ENCODE results near the gene NT5C. TPM values are rescaled to one million over a fixed set of nuclear protein-coding genes. Genes with fewer than 3 reads are reported as not detected.
A peak's percentile ranks its signal among the peaks of the same experiment; 100 is the strongest.

Gene NT5C
- total RNA-seq, 1 experiment from 2014 or later: 115 TPM

DNA sequence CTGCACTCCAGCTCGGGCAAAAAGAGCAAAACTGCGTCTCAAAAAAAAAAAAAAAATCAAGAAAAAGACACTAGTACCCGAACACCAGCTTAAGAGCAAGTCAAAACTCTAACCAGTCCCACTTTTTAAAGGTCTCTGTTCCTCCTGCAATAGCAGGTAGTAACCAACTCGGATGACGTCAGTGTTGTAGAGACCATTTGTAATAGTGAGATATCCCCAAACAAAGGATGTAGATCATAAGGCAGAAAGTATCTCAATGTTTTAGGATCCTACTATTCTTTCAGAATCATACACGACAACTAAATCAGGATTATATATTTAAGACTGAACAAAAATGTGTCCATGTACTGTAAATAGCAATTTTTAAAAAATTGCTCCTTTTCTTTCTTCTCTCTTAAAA is 20.4 kb upstream of the NT5C start:
- peak overlapping the region in 1 of 2 experiments; percentile 88; a peak in 1 of 4 replicates for H3K4me3 ChIP-seq (replicated peaks in 1 of 2; ENCODE audit: low read depth in 1 of 2, low read length in 2 of 2)
- no peaks in the 10 kb centered on the region for H3K9me3 ChIP-seq (ENCODE audit: control insufficient read depth in 1 of 2, insufficient read depth in 1 of 2, low read depth in 1 of 2, low read length in 2 of 2)
- peak overlapping the region; percentile 90 for H3K4me2 ChIP-seq (ENCODE audit: low read length)
- ChIA-PET CTCF (no interaction called here), POLR2A (no interaction called here), RAD21 (ENCODE audit: low non-redundant PET in 1 of 2, low total read pairs in 2 of 2, uncharacterized antibody in 2 of 2, unreplicated experiment in 2 of 2) (no interaction called here)
- H3K4me1 ChIP-seq (ENCODE audit: control insufficient read depth in 1 of 2, insufficient read depth in 2 of 2, low read length in 2 of 2): peaks cover 38 to 39% of the 10 kb centered on the region in 2 experiments
- H3K27me3 ChIP-seq (ENCODE audit: insufficient read depth, low read length): no peaks in the 10 kb centered on the region
- H3K27ac ChIP-seq (ENCODE audit: low read depth, low read length): peak overlapping the region; percentile 94; the same call in 1 of the 2 replicates
- no peaks in the 10 kb centered on the region for H3K9me2 ChIP-seq (ENCODE audit: insufficient read depth)
- peaks cover 74% of the 10 kb centered on the region for H3K79me2 ChIP-seq (ENCODE audit: insufficient read depth, low read length)
- ATAC-seq (no peak), DNase-seq (ENCODE audit: low read depth, low spot score) (no peak)
- peak overlapping the region; percentile 92 for H3K9ac ChIP-seq (ENCODE audit: low read length)
- H3K36me3 ChIP-seq (ENCODE audit: control insufficient read depth in 1 of 2, insufficient read depth in 2 of 2, low read length in 2 of 2): peaks cover 24 to 29% of the 10 kb centered on the region in 2 experiments
- H4K20me1 ChIP-seq (ENCODE audit: insufficient read depth): peaks cover 40% of the 10 kb centered on the region
- no peak overlapping the region for H2AFZ ChIP-seq (ENCODE audit: low read depth, low read length, poor library complexity, severe bottlenecking)
- no TSS peak for BruUV-seq (replicated peaks)
- no peak for TF ChIP-seq FOSL1 (IDR thresholded peaks at IDR 0.05; ENCODE audit: low read depth)
- TF ChIP-seq, protein P1, sequence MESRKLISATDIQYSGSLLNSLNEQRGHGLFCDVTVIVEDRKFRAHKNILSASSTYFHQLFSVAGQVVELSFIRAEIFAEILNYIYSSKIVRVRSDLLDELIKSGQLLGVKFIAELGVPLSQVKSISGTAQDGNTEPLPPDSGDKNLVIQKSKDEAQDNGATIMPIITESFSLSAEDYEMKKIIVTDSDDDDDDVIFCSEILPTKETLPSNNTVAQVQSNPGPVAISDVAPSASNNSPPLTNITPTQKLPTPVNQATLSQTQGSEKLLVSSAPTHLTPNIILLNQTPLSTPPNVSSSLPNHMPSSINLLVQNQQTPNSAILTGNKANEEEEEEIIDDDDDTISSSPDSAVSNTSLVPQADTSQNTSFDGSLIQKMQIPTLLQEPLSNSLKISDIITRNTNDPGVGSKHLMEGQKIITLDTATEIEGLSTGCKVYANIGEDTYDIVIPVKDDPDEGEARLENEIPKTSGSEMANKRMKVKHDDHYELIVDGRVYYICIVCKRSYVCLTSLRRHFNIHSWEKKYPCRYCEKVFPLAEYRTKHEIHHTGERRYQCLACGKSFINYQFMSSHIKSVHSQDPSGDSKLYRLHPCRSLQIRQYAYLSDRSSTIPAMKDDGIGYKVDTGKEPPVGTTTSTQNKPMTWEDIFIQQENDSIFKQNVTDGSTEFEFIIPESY (IDR thresholded peaks at IDR 0.05; ENCODE audit: extremely low read depth, insufficient replicate concordance, low read length): no peak
- TF ChIP-seq ZFX (IDR thresholded peaks at IDR 0.05): no peak
- TF ChIP-seq ELF1 (IDR thresholded peaks at IDR 0.05; ENCODE audit: borderline replicate concordance, low read depth): no peak
- no peak for TF ChIP-seq YY1 (IDR thresholded peaks at IDR 0.05; ENCODE audit: extremely low read depth, insufficient replicate concordance, low read depth, low read length)
- TF ChIP-seq, protein P2, sequence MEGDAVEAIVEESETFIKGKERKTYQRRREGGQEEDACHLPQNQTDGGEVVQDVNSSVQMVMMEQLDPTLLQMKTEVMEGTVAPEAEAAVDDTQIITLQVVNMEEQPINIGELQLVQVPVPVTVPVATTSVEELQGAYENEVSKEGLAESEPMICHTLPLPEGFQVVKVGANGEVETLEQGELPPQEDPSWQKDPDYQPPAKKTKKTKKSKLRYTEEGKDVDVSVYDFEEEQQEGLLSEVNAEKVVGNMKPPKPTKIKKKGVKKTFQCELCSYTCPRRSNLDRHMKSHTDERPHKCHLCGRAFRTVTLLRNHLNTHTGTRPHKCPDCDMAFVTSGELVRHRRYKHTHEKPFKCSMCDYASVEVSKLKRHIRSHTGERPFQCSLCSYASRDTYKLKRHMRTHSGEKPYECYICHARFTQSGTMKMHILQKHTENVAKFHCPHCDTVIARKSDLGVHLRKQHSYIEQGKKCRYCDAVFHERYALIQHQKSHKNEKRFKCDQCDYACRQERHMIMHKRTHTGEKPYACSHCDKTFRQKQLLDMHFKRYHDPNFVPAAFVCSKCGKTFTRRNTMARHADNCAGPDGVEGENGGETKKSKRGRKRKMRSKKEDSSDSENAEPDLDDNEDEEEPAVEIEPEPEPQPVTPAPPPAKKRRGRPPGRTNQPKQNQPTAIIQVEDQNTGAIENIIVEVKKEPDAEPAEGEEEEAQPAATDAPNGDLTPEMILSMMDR (IDR thresholded peaks at IDR 0.05 in 2 of 3, conservative IDR thresholded peaks at IDR 0.05 in 1 of 3; ENCODE audit: borderline replicate concordance in 1 of 3, insufficient read depth in 1 of 3, low read depth in 2 of 3, low read length in 2 of 3): no peak
- TF ChIP-seq POLR2A (IDR thresholded peaks at IDR 0.05; ENCODE audit: borderline replicate concordance, extremely low read depth, insufficient read depth, insufficient read length): no peak
- no peak for TF ChIP-seq ZNF274 (IDR thresholded peaks at IDR 0.05; ENCODE audit: low read depth, low read length)
- TF ChIP-seq, protein P3, sequence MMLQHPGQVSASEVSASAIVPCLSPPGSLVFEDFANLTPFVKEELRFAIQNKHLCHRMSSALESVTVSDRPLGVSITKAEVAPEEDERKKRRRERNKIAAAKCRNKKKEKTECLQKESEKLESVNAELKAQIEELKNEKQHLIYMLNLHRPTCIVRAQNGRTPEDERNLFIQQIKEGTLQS (IDR thresholded peaks at IDR 0.05): no peak
- TF ChIP-seq SIN3A (IDR thresholded peaks at IDR 0.05; ENCODE audit: low read depth): no peak
- TF ChIP-seq EZH2 (IDR thresholded peaks at IDR 0.05): no peak
- TF ChIP-seq, protein P4, sequence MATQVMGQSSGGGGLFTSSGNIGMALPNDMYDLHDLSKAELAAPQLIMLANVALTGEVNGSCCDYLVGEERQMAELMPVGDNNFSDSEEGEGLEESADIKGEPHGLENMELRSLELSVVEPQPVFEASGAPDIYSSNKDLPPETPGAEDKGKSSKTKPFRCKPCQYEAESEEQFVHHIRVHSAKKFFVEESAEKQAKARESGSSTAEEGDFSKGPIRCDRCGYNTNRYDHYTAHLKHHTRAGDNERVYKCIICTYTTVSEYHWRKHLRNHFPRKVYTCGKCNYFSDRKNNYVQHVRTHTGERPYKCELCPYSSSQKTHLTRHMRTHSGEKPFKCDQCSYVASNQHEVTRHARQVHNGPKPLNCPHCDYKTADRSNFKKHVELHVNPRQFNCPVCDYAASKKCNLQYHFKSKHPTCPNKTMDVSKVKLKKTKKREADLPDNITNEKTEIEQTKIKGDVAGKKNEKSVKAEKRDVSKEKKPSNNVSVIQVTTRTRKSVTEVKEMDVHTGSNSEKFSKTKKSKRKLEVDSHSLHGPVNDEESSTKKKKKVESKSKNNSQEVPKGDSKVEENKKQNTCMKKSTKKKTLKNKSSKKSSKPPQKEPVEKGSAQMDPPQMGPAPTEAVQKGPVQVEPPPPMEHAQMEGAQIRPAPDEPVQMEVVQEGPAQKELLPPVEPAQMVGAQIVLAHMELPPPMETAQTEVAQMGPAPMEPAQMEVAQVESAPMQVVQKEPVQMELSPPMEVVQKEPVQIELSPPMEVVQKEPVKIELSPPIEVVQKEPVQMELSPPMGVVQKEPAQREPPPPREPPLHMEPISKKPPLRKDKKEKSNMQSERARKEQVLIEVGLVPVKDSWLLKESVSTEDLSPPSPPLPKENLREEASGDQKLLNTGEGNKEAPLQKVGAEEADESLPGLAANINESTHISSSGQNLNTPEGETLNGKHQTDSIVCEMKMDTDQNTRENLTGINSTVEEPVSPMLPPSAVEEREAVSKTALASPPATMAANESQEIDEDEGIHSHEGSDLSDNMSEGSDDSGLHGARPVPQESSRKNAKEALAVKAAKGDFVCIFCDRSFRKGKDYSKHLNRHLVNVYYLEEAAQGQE (IDR thresholded peaks at IDR 0.05; ENCODE audit: low read depth): no peak
- TF ChIP-seq RAD21 (IDR thresholded peaks at IDR 0.05; ENCODE audit: low read depth): no peak
- no peak for TF ChIP-seq POLR2AphosphoS5 (IDR thresholded peaks at IDR 0.05; ENCODE audit: low read depth, low read length)
- TF ChIP-seq, protein P5, sequence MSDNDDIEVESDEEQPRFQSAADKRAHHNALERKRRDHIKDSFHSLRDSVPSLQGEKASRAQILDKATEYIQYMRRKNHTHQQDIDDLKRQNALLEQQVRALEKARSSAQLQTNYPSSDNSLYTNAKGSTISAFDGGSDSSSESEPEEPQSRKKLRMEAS (IDR thresholded peaks at IDR 0.05): no peak
- intact Hi-C loops (cut with micrococcal nuclease): no loop called here

Measured in HCT116 (cell line).